Stimulated activated CD4-positive, alpha-beta T cell treated with anti-CD3 and anti-CD28 coated beads, Interleukin-15, amount 100 ng/mL, for 24 hours (primary cell): ENCODE data around the gene EME2.

ENCODE experiments used
- DNase-seq: peaks from one replicate; pipeline ENCODE4 v3.0.0-alpha.2; 2020

Gene EME2

GRCh38 chr16:1768061-1768766 lies 4.4 kb upstream of the EME2 start:
- no peak for DNase-seq

DNA sequence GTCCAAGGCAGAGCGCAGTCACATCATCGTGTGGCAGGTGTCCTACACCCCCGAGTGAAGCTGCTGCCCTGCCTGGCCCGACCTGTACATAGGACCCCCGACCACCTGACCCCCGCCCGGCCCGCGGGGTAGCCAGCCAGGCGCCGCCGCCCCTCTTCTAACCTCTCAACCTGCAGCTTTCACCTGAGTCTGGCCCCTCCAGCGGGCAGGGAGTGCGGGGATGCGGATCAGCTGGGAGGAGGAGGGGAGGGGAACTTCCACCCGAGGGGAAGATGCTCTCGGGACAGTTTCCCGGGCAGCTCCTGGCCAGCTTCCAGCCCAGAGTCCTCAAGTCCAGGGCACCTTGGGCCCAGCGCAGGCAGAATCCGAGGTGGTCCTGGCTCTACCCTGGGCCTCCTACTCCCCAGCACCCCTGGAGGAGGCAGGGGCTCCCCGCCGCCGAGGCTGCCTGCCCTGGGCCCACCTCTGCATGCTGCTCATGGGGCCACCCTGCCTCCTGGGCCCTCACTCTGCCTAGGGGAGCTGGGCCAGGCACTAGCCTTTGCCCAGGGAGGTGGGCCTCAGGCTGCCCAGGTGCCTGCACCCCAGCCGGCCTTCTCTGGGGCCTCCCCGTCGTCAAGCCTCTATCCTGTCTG lies 3.7 kb upstream of the EME2 start:
- no peak for DNase-seq

GRCh38 chr16:1769402-1770300 lies 3.0 kb upstream of the EME2 start:
- no peak for DNase-seq

- peak; percentile 72 for DNase-seq
Measured at GRCh38 chr16:1770328-1771187, 2.1 kb upstream of the EME2 start.

- peak; percentile 88 for DNase-seq
Measured at GRCh38 chr16:1771188-1771863, 1.3 kb upstream of the EME2 start, which contains the start of gene NME3. Gene NME3, minus strand, starts transcription at chr16:1771543. Its CDS starts 9 bp downstream, at chr16:1771534.

GRCh38 chr16:1771864-1772361 lies 697 bp upstream of the EME2 start:
- DNase-seq: no peak

- peak; percentile 89 for DNase-seq
Measured at GRCh38 chr16:1772908-1773702, 495 bp downstream of the EME2 start, which contains the start of gene MRPS34. Gene MRPS34, minus strand, starts transcription at chr16:1773134. Its CDS starts 15 bp downstream, at chr16:1773119.

GRCh38 chr16:1773703-1774447 lies 1.3 kb downstream of the EME2 start:
- DNase-seq: no peak

DNA sequence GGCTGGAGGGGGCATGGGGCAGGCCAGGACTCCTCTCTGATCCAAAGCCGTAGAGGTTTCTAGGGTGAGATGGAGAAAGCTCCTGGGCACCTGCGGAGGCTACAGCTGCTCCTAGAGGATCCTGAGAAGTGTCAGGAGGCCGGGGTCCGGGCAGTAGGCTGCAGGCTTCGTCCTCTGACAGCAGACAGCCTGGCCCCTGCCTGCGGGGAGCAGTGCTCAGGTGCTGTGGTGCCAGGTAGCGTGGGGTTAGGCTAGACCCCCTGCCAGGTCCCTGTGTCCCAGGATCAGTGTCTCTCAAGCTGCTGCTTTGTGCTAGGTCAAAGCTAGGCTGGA lies 1.8 kb downstream of the EME2 start:
- DNase-seq: no peak

DNA sequence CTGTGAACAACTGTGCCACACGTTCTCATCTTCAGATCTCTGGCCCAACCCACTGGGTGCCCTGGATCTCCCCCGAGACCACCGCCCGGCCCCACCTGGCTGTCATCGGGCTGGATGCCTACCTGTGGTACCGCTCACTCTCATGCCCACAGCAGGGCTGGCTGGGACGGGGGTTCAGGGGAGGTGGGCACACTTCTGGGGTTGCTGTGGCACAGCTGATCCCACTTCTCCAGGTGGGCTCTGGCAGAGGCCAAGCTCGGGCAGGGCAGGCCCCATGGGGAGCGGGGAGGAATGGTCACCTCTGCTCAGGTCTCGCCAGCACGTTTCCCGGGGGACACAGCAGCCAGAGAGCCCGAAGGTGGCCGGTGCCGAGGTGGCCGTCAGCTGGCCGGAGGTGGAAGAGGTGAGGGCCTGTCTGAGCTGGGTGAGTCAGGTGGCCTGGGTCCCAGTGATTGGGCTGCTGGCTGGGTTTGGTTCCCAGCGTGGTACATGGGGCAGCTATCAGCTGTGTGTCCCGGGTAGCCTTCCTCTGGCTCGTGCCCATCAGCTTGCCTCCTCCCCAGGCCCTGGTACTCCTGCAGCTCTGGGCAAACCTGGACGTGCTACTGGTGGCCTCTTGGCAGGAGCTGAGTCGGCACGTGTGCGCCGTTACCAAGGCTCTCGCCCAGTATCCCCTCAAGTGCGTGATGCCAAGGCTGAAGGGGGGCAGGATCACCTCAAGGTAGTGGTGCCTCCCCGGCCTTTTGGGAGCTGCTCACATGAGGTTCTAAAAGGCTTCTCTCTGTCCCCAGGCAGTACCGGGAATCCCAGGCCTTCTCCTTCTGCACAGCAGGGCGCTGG lies 2.6 kb downstream of the EME2 start:
- no peak for DNase-seq

DNA sequence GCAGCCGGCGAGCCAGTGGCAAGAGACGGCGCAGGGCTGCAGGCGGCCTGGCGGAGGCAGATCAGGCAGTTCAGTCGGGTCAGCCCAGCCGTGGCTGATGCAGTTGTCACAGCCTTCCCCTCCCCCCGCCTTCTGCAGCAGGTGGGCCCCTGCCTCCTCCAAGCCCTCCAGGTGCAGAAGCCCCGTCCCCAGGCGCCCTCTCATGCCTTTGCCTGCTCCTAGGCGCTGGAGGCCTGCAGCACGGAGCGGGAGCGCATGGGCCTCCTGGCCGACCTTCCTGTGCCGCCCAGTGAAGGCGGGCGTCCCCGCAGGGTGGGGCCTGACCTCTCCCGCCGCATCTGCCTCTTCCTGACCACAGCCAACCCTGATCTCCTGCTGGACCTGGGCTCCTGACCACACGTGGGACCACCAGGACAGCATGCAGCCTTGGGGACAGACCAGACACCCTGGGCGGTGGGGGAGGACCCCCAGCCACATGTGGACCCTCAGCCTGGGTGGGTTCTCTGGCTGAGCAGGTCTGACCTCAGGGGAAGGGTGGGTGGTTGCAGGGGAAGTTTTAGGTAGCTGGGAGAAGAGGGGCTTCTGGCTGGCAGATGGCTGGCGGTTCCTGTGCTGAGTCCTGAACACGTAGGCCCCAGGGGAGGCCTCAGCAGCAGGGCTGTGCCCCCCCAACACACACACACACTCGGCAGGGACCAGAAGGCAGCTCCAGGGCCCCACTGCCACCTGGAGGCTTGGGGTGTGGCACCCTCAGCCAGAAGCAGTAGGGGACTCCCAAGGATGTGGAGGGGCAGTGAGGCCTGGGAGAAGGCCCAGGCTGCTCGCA lies 3.4 kb downstream of the EME2 start:
- no peak for DNase-seq

GRCh38 chr16:1776672-1776955 lies 4.0 kb downstream of the EME2 start:
- no peak for DNase-seq

DNA sequence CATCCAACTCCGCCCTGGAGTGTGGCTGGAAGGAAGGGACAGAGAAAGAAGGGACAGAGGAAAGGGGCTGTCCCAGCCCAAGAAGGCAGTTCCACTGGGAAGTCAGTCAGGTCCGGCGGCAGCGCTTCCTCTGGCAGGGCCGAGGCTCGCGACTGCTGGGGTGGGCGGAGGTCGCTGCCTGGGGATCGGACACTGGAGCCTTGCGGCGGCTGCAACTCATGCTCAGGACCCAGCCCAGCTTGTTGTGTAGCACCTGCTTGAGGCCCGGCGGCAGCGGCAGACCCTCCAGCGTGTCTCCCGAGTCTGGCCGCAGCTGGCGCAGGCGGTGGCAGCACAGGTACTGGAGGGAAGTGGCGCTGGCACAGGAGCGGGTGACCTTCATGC lies 4.4 kb downstream of the EME2 start:
- no peak for DNase-seq

- no peak for DNase-seq
Measured at GRCh38 chr16:1777375-1778199, 5.0 kb downstream of the EME2 start.

- no peak for DNase-seq
Measured at GRCh38 chr16:1778200-1779179, 5.9 kb downstream of the EME2 start.

- no peak for DNase-seq
Measured at GRCh38 chr16:1779234-1779701, 6.7 kb downstream of the EME2 start.
